Brain microvascular endothelial cell (primary cell): ENCODE measurements around the gene MCRIP1.

Experiments used
- DNase-seq: peaks from one replicate; pipeline ENCODE4 v3.0.0-alpha.2; 2020
- H3K27ac ChIP-seq: fragments of 250-450 bp; sonication (Bioruptor Pico); 2 replicates; pipeline ENCODE4 v1.5.1; 2020; ENCODE audit warnings: mild to moderate bottlenecking, moderate library complexity
- H3K27me3 ChIP-seq: fragments of 250-450 bp; sonication (Bioruptor Pico); replicated peaks from 2 replicates; pipeline ENCODE4 v1.5.1; 2020; ENCODE audit warnings: mild to moderate bottlenecking
- H3K36me3 ChIP-seq: fragments of 250-450 bp; sonication (Bioruptor Pico); replicated peaks from 2 replicates; pipeline ENCODE4 v1.5.1; 2020; ENCODE audit warnings: mild to moderate bottlenecking
- H3K4me3 ChIP-seq: 2 replicates; pipeline ENCODE4 v1.5.1; 2011; ENCODE audit warnings: low read depth, mild to moderate bottlenecking, control low read depth, low read length, moderate library complexity
- in situ Hi-C: cut with HindIII; loops from 2 replicates; pipeline ENCODE4 v1.10.0; 2017; ENCODE audit warnings: low sequenced_read_pairs, low pct_ligation_motif_present
- TF ChIP-seq, protein P1 (sequence below): IDR thresholded peaks from 2 replicates; pipeline ENCODE4 v1.5.1; 2011; ENCODE audit warnings: low read depth, mild to moderate bottlenecking, moderate library complexity, low read length, control low read depth, inconsistent platforms; ENCODE audit errors: missing control alignments

Gene MCRIP1

DNA sequence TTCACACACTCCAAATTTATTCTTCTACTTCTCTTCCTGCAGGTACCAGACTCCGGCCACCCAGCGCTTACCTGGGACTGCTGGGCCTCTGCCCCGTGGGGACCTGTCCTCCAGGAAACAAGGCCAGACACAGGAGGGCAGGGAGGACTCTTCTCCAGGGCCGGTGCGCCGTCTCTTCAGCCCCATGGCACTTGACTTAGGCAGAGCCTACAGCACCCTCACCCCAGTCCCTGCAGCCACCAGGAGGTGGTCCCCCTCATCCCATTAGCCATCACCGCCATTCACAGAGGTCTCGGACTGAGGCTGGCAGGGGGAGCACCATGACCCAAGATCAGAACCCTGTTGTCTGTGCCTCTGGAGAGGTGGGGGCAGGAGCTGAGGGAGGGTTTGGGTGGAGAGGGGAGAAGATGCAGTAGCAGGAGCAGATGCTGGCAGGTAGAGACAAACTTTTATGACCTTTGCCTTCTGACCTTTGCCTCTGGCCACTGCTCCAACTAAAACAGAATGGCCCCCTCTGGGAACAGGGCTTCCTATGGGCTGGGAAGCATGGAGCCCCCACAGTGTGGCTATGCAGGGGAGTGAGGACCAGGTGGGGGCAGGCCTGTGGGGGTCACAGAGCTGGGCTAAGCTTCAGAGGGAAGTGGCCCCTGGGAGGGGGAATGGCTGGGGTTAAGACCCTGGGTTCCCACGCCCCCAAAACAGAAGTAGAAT is 30.9 kb downstream of the MCRIP1 start:
- no peak for DNase-seq
- TF ChIP-seq, protein P1, sequence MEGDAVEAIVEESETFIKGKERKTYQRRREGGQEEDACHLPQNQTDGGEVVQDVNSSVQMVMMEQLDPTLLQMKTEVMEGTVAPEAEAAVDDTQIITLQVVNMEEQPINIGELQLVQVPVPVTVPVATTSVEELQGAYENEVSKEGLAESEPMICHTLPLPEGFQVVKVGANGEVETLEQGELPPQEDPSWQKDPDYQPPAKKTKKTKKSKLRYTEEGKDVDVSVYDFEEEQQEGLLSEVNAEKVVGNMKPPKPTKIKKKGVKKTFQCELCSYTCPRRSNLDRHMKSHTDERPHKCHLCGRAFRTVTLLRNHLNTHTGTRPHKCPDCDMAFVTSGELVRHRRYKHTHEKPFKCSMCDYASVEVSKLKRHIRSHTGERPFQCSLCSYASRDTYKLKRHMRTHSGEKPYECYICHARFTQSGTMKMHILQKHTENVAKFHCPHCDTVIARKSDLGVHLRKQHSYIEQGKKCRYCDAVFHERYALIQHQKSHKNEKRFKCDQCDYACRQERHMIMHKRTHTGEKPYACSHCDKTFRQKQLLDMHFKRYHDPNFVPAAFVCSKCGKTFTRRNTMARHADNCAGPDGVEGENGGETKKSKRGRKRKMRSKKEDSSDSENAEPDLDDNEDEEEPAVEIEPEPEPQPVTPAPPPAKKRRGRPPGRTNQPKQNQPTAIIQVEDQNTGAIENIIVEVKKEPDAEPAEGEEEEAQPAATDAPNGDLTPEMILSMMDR: no peak
- Histone ChIP-seq H3K4me3 (no peak overlapping the region), H3K27ac (no peak overlapping the region), H3K36me3 (no peaks in the 10 kb centered on the region), H3K27me3 (peaks cover 54% of the 10 kb centered on the region)
- in situ Hi-C loops: no loop called here

GRCh38 chr17:81801327-81801726 is 31.8 kb downstream of the MCRIP1 start:
- H3K27ac ChIP-seq: no peak overlapping the region
- no peak overlapping the region for H3K4me3 ChIP-seq
- no peaks in the 10 kb centered on the region for H3K36me3 ChIP-seq
- in situ Hi-C loops: no loop called here
- no peak for DNase-seq
- H3K27me3 ChIP-seq: peaks cover 46% of the 10 kb centered on the region
- TF ChIP-seq, protein P1: no peak

DNA sequence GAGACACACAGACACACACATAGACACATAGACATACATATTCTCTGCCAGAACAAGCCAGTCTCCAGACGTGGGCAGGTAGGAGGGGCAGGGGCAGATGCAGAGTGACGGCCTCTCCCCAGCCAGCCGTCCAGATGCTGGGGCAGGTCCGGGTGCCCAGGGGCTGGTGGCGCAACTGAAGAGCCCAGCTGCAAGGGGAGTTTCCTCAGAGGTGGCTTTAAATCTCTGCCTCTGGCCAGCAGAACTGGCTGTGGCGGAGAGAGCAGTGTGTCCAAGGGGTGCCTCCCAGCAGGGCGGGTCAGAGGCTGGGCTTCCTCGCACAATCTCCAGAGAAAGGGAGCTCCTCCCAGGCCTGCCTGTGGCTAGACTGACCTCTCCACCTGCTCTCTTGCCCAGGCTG is 38.6 kb downstream of the MCRIP1 start:
- H3K4me3 ChIP-seq: no peak overlapping the region
- no peaks in the 10 kb centered on the region for H3K36me3 ChIP-seq
- TF ChIP-seq, protein P1: no peak
- in situ Hi-C loops: no loop called here
- no peaks in the 10 kb centered on the region for H3K27me3 ChIP-seq
- H3K27ac ChIP-seq: no peak overlapping the region
- no peak for DNase-seq

- no peaks in the 10 kb centered on the region for H3K27me3 ChIP-seq
- in situ Hi-C loops: no loop called here
- no peaks in the 10 kb centered on the region for H3K36me3 ChIP-seq
- no peak for DNase-seq
- H3K4me3 ChIP-seq: no peak overlapping the region
- TF ChIP-seq, protein P1: no peak
- no peak overlapping the region for H3K27ac ChIP-seq
These were observed 39.0 kb downstream of the MCRIP1 start for GRCh38 chr17:81794074-81794476.

GRCh38 chr17:81792675-81793615 is 40.1 kb downstream of the MCRIP1 start:
- no peak overlapping the region for H3K4me3 ChIP-seq
- TF ChIP-seq, protein P1: no peak
- in situ Hi-C loops: no loop called here
- DNase-seq: no peak
- no peaks in the 10 kb centered on the region for H3K36me3 ChIP-seq
- H3K27me3 ChIP-seq: no peaks in the 10 kb centered on the region
- H3K27ac ChIP-seq: no peak overlapping the region
